ENCODE data around the gene STAT4. TPM values are rescaled to one million over a fixed set of nuclear protein-coding genes. Genes with fewer than 3 reads are reported as not detected.

STAT4 gene, protein sequence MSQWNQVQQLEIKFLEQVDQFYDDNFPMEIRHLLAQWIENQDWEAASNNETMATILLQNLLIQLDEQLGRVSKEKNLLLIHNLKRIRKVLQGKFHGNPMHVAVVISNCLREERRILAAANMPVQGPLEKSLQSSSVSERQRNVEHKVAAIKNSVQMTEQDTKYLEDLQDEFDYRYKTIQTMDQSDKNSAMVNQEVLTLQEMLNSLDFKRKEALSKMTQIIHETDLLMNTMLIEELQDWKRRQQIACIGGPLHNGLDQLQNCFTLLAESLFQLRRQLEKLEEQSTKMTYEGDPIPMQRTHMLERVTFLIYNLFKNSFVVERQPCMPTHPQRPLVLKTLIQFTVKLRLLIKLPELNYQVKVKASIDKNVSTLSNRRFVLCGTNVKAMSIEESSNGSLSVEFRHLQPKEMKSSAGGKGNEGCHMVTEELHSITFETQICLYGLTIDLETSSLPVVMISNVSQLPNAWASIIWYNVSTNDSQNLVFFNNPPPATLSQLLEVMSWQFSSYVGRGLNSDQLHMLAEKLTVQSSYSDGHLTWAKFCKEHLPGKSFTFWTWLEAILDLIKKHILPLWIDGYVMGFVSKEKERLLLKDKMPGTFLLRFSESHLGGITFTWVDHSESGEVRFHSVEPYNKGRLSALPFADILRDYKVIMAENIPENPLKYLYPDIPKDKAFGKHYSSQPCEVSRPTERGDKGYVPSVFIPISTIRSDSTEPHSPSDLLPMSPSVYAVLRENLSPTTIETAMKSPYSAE
- 7.5 TPM for total RNA-seq
- polyA plus RNA-seq: 13.9 TPM
- long read RNA-seq, donor 1, partial matches to known transcripts: 0 of 1 reads
- long read RNA-seq, donor 1, other reads (novel, unspliced or antisense): 0 of 1 reads
- long read RNA-seq, donor 2: 0 reads
- long read RNA-seq, donor 3: 0 reads
- long read RNA-seq, donor 4, partial matches to known transcripts: 5 of 5 reads
- long read RNA-seq, donor 4, other reads (novel, unspliced or antisense): 0 of 5 reads
- long read RNA-seq, donor 5: 0 reads
- long read RNA-seq, donor 6: 0 reads
- long read RNA-seq, donor 7: 0 reads
- long read RNA-seq, donor 8: 0 reads
- long read RNA-seq, donor 9: 0 reads
- long read RNA-seq, donor 10: 0 reads

DNA sequence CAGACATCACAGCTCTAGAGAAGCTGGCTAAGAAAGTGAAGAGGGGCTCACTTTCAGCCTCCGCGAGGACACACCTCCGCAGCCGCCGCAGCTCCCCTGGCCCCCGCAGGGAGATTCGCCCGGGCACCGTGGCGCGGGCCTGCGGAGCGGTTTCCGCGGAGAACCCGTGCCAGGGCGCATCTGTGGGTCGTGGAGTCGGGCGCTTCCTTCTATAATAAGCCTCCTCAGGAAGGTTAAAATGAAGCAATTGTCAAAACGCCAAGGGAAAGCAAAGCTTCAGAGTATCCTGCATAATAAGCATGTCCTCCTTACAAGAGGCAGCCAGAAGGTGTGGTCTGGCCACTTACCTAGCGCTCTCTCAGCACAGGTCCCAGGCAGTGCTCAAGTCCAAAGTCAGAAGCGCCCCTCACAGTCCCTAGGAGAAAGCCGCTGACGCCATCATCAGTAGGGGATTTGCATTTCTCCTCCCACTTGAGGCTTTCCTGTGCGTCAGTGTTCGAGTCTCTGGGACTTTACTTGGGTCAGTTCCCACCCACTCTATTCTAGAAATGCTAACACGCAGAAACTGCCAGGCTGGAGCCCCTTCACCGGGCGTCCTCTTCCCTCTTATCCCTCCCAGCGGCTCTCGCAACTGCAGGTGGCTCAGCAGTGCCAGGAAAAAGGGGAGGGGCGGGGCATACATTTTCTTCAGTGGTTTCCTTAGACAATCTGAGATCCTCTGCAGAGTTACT is at the start of gene STAT4:
STAT4 (minus strand) TSS at position 395 of the 731 bp plus-strand sequence. CDS start 2,791 bp downstream, outside the sequence.
- WGBS: under 1% methylated on average over 33 of the region's 33 CpGs
- peak within 1 kb of the TSS; percentile 74 to 80 for H3K27ac ChIP-seq (ENCODE audit: low read depth in 1 of 2, low read length in 1 of 2)
- peak within 1 kb of the TSS; percentile 57 to 68 for H3K4me3 ChIP-seq (ENCODE audit: low read length in 2 of 2)
- DNase-seq (ENCODE audit: low read depth in 6 of 9, low spot score in 9 of 9): peak in 7 of 9 donors; percentile 34 to 84 (median 58)
- H3K9me3 ChIP-seq (ENCODE audit: control insufficient read depth in 2 of 2, insufficient read depth in 1 of 2, low read length in 1 of 2): no peaks in the 10 kb centered on the region
- no peaks in the 10 kb centered on the region for H3K27me3 ChIP-seq (ENCODE audit: control insufficient read depth in 2 of 2, insufficient read depth in 1 of 2, low read length in 1 of 2)
- H3K36me3 ChIP-seq (ENCODE audit: control insufficient read depth in 2 of 2, insufficient read depth in 2 of 2, low read length in 1 of 2): no peaks in the 10 kb centered on the region
- peaks cover 9 to 18% of the 10 kb centered on the region in 2 donors for H3K4me1 ChIP-seq (ENCODE audit: control insufficient read depth in 2 of 2, insufficient read depth in 2 of 2, low read length in 2 of 2)

DNA sequence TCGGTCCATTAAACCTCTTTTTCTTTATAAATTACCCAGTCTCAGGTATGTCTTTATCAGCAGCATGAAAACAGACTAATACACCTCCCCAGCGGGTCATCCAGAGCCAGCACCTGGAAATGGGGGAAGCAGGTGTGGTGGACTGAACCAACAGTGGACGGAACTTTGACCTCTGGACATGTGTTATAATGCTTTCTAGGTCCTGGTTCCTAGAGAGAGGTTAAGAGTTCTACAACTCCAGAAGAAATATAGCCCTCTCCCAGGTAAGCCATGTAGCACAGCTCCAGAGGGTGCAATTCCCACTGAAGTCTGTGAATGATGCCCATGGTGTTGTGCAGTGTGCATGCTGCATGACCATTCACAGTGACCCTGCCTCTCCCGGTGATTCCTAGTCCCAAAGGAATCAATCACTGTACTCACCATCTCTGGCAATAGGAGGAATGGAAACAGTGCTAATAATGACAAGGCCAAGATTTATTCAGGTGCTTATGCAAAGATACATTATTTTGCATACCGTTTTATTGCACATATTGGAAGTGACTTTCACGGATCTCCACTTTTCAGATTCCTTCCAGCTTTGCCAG is 49.2 kb upstream of the STAT4 start:
- Histone ChIP-seq H3K4me1 (ENCODE audit: control insufficient read depth in 2 of 2, insufficient read depth in 2 of 2, low read length in 2 of 2) (peaks cover 13 to 15% of the 10 kb centered on the region in 2 donors), H3K27me3 (ENCODE audit: control insufficient read depth in 2 of 2, insufficient read depth in 1 of 2, low read length in 1 of 2) (no peaks in the 10 kb centered on the region), H3K27ac (ENCODE audit: low read depth in 1 of 2, low read length in 1 of 2) (no peak overlapping the region), H3K4me3 (ENCODE audit: low read length in 2 of 2) (no peak overlapping the region), H3K9me3 (ENCODE audit: control insufficient read depth in 2 of 2, insufficient read depth in 1 of 2, low read length in 1 of 2) (peaks cover 0 to 3% of the 10 kb centered on the region in 2 donors), H3K36me3 (ENCODE audit: control insufficient read depth in 2 of 2, insufficient read depth in 2 of 2, low read length in 1 of 2) (no peaks in the 10 kb centered on the region)
- DNase-seq (ENCODE audit: low read depth in 6 of 9, low spot score in 9 of 9): no peak
- 98% methylated on average over 6 of the region's 6 CpGs for WGBS

GRCh38 chr2:191198271-191198670 is 47.5 kb upstream of the STAT4 start:
- Histone ChIP-seq H3K27me3 (ENCODE audit: control insufficient read depth in 2 of 2, insufficient read depth in 1 of 2, low read length in 1 of 2) (no peaks in the 10 kb centered on the region), H3K9me3 (ENCODE audit: control insufficient read depth in 2 of 2, insufficient read depth in 1 of 2, low read length in 1 of 2) (peaks cover 0 to 2% of the 10 kb centered on the region in 2 donors), H3K4me3 (ENCODE audit: low read length in 2 of 2) (no peak overlapping the region), H3K36me3 (ENCODE audit: control insufficient read depth in 2 of 2, insufficient read depth in 2 of 2, low read length in 1 of 2) (no peaks in the 10 kb centered on the region), H3K4me1 (ENCODE audit: control insufficient read depth in 2 of 2, insufficient read depth in 2 of 2, low read length in 2 of 2) (peaks cover 26 to 30% of the 10 kb centered on the region in 2 donors), H3K27ac (ENCODE audit: low read depth in 1 of 2, low read length in 1 of 2) (no peak overlapping the region)
- 97% methylated on average over 4 of the region's 4 CpGs for WGBS
- DNase-seq (ENCODE audit: low read depth in 6 of 9, low spot score in 9 of 9): no peak

GRCh38 chr2:191197096-191197495 is 46.3 kb upstream of the STAT4 start:
- no peak for DNase-seq (ENCODE audit: low read depth in 6 of 9, low spot score in 9 of 9)

DNA sequence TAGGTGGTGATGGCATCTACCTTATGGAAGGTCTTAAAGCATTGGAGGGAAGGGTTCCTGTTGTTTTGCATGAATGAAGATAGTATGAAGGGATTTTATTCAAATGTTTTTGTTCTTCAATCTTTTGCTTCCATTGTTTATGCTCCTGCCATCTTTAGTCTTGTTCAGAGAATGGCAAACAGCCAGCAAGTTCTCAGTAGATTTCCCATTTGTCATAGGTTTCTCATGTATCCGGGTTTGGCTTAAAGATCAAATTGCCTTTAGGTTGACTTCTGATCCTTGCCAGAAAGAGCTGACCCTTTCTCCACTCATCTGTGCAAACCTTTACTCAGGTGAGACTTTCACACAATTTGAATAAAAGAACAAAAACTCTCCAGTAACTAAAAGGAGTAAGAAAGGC is 44.2 kb upstream of the STAT4 start:
- peaks cover 27 to 34% of the 10 kb centered on the region in 2 donors for H3K4me1 ChIP-seq (ENCODE audit: control insufficient read depth in 2 of 2, insufficient read depth in 2 of 2, low read length in 2 of 2)
- H3K27ac ChIP-seq (ENCODE audit: low read depth in 1 of 2, low read length in 1 of 2): peak overlapping the region; percentile 3 to 77
- 94% methylated on average over 1 of the region's 1 CpG for WGBS
- no peaks in the 10 kb centered on the region for H3K36me3 ChIP-seq (ENCODE audit: control insufficient read depth in 2 of 2, insufficient read depth in 2 of 2, low read length in 1 of 2)
- peaks cover 0 to 6% of the 10 kb centered on the region in 2 donors for H3K9me3 ChIP-seq (ENCODE audit: control insufficient read depth in 2 of 2, insufficient read depth in 1 of 2, low read length in 1 of 2)
- H3K27me3 ChIP-seq (ENCODE audit: control insufficient read depth in 2 of 2, insufficient read depth in 1 of 2, low read length in 1 of 2): no peaks in the 10 kb centered on the region
- DNase-seq (ENCODE audit: low read depth in 6 of 9, low spot score in 9 of 9): no peak
- no peak overlapping the region for H3K4me3 ChIP-seq (ENCODE audit: low read length in 2 of 2)

More at GRCh38 chr2:191197096-191197495, 46.3 kb upstream of the STAT4 start:
- peaks cover 27 to 30% of the 10 kb centered on the region in 2 donors for H3K4me1 ChIP-seq (ENCODE audit: control insufficient read depth in 2 of 2, insufficient read depth in 2 of 2, low read length in 2 of 2)
- no peak overlapping the region for H3K4me3 ChIP-seq (ENCODE audit: low read length in 2 of 2)
- H3K27me3 ChIP-seq (ENCODE audit: control insufficient read depth in 2 of 2, insufficient read depth in 1 of 2, low read length in 1 of 2): no peaks in the 10 kb centered on the region
- WGBS: over 99% methylated on average over 3 of the region's 3 CpGs
- no peaks in the 10 kb centered on the region for H3K36me3 ChIP-seq (ENCODE audit: control insufficient read depth in 2 of 2, insufficient read depth in 2 of 2, low read length in 1 of 2)
- H3K27ac ChIP-seq (ENCODE audit: low read depth in 1 of 2, low read length in 1 of 2): no peak overlapping the region
- H3K9me3 ChIP-seq (ENCODE audit: control insufficient read depth in 2 of 2, insufficient read depth in 1 of 2, low read length in 1 of 2): no peaks in the 10 kb centered on the region

GRCh38 chr2:191190861-191191552 is 40.2 kb upstream of the STAT4 start:
- Histone ChIP-seq H3K27me3 (ENCODE audit: control insufficient read depth in 2 of 2, insufficient read depth in 1 of 2, low read length in 1 of 2) (no peaks in the 10 kb centered on the region), H3K4me3 (ENCODE audit: low read length in 2 of 2) (no peak overlapping the region), H3K27ac (ENCODE audit: low read depth in 1 of 2, low read length in 1 of 2) (no peak overlapping the region), H3K36me3 (ENCODE audit: control insufficient read depth in 2 of 2, insufficient read depth in 2 of 2, low read length in 1 of 2) (no peaks in the 10 kb centered on the region), H3K4me1 (ENCODE audit: control insufficient read depth in 2 of 2, insufficient read depth in 2 of 2, low read length in 2 of 2) (peaks cover 37 to 42% of the 10 kb centered on the region in 2 donors), H3K9me3 (ENCODE audit: control insufficient read depth in 2 of 2, insufficient read depth in 1 of 2, low read length in 1 of 2) (peaks cover 0 to 6% of the 10 kb centered on the region in 2 donors)
- 98% methylated on average over 5 of the region's 5 CpGs for WGBS
- DNase-seq (ENCODE audit: low read depth in 6 of 9, low spot score in 9 of 9): no peak

GRCh38 chr2:191190435-191190834 is 39.6 kb upstream of the STAT4 start:
- WGBS: 97% methylated on average over 2 of the region's 2 CpGs

More at GRCh38 chr2:191190435-191190834, 39.6 kb upstream of the STAT4 start:
- peaks cover 0 to 6% of the 10 kb centered on the region in 2 donors for H3K9me3 ChIP-seq (ENCODE audit: control insufficient read depth in 2 of 2, insufficient read depth in 1 of 2, low read length in 1 of 2)
- no peak overlapping the region for H3K27ac ChIP-seq (ENCODE audit: low read depth in 1 of 2, low read length in 1 of 2)
- peaks cover 37 to 42% of the 10 kb centered on the region in 2 donors for H3K4me1 ChIP-seq (ENCODE audit: control insufficient read depth in 2 of 2, insufficient read depth in 2 of 2, low read length in 2 of 2)
- no peaks in the 10 kb centered on the region for H3K27me3 ChIP-seq (ENCODE audit: control insufficient read depth in 2 of 2, insufficient read depth in 1 of 2, low read length in 1 of 2)
- H3K36me3 ChIP-seq (ENCODE audit: control insufficient read depth in 2 of 2, insufficient read depth in 2 of 2, low read length in 1 of 2): no peaks in the 10 kb centered on the region
- DNase-seq (ENCODE audit: low read depth in 6 of 9, low spot score in 9 of 9): no peak
- H3K4me3 ChIP-seq (ENCODE audit: low read length in 2 of 2): no peak overlapping the region
